ENCODE results near the gene MTMR10.

DNA sequence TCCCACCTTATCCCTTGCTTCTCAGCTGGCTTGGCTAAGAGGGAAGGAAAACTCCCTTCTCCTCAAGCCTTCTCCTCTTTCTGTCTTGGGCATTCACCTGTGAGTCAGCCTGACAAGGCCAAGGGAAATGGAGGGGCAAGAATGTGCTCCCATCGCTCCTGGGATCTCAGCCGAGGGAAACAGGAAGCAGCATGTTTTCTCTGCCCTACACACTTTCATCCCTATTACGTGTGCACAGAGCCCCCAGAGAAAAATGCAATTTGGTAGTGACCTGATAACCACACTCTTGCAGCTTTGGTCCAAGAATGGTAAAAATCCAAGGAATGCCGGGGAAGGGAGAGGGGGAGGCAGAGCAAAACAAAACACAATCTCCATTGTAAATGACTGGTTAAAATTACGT, 32.9 kb upstream of the MTMR10 start:
- TF ChIP-seq, protein P1, sequence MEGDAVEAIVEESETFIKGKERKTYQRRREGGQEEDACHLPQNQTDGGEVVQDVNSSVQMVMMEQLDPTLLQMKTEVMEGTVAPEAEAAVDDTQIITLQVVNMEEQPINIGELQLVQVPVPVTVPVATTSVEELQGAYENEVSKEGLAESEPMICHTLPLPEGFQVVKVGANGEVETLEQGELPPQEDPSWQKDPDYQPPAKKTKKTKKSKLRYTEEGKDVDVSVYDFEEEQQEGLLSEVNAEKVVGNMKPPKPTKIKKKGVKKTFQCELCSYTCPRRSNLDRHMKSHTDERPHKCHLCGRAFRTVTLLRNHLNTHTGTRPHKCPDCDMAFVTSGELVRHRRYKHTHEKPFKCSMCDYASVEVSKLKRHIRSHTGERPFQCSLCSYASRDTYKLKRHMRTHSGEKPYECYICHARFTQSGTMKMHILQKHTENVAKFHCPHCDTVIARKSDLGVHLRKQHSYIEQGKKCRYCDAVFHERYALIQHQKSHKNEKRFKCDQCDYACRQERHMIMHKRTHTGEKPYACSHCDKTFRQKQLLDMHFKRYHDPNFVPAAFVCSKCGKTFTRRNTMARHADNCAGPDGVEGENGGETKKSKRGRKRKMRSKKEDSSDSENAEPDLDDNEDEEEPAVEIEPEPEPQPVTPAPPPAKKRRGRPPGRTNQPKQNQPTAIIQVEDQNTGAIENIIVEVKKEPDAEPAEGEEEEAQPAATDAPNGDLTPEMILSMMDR (conservative IDR thresholded peaks at IDR 0.05; ENCODE audit: low read depth, low read length), result no peak
- TF ChIP-seq EZH2 (IDR thresholded peaks at IDR 0.05; ENCODE audit: low read length, unreplicated experiment), result no peak

All from PC-3 (cell line).